ENCODE results near the gene FHIP1B.

FHIP1B gene

DNA sequence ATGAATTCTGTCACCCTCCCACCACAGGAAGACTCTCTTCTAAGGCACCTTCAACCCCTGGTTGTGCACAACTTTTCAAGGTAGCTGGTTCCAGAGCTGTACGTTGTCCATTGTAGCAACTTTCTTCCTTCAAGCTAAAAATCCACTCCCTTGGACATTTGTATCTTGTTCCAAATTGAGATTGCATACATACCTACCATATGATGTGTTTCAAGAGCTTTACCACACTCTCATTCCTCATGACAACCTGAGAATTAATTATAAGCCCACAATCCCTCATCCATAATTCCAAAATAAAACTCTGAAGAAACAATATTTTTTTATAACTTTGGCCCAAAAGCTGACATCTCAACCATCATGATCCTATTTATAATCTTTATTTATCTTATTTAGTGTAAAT, 32.4 kb downstream of the FHIP1B start:
- H3K4me3 ChIP-seq (ENCODE audit: low read depth, low read length) = no peak overlapping the region

GRCh38 chr11:6201481-6201880, 33.0 kb downstream of the FHIP1B start:
- H3K4me3 ChIP-seq (ENCODE audit: low read depth, low read length) = no peak overlapping the region

DNA sequence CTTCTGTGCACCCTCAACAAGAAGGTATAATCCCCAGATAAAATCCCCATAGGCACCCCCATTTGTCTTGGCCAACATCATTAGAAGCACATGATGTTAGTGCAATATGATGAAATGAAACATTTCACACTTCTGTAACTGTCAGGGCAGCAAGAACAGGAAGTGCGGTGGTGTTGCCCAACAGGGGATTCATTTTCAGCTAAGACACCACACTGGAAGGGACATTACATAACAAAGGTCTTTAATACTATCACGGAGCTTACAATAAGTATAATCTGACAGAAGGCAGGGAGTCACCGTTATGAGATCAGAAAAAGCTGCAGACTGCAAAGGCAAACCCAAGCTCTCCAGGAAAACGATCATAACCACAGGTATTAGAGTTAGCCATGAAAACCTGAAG, 33.5 kb downstream of the FHIP1B start:
- no peak overlapping the region for H3K4me3 ChIP-seq (ENCODE audit: low read depth, low read length)

GRCh38 chr11:6199174-6199810, 35.1 kb downstream of the FHIP1B start, which contains the start of gene OR52W1:
OR52W1 (plus strand) TSS chr11:6199224; CDS start chr11:6199224, 0 bp downstream.
- no peak within 1 kb of the TSS for H3K4me3 ChIP-seq (ENCODE audit: low read depth, low read length)

- no peak overlapping the region for H3K4me3 ChIP-seq (ENCODE audit: low read depth, low read length)
Observed at GRCh38 chr11:6197466-6198200, 36.8 kb downstream of the FHIP1B start.

- H3K4me3 ChIP-seq (ENCODE audit: low read depth, low read length) = no peak overlapping the region
Observed at GRCh38 chr11:6196396-6196795, 38.0 kb downstream of the FHIP1B start.

- no peak overlapping the region for H3K4me3 ChIP-seq (ENCODE audit: low read depth, low read length)
Observed at GRCh38 chr11:6194065-6194581, 40.3 kb downstream of the FHIP1B start.

DNA sequence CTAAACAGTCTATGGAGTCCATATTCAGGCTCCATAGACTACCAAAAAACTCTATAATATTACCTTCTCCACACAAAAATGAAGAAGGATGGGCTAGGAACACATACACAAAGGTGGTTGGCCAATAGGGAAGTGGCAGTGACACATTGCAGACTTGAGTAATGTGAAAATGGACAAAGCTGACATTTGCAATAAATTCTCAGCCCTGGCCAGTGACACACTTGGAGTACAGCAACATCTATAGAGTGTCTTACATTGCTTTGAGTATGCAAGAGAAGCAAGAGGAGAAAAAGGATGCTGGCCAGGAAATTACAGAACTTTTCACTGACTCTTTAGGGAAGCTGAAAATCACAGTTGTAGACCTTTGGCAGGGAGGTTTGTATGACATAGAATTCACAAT, 42.7 kb downstream of the FHIP1B start:
- H3K4me3 ChIP-seq (ENCODE audit: low read depth, low read length) = no peak overlapping the region

DNA sequence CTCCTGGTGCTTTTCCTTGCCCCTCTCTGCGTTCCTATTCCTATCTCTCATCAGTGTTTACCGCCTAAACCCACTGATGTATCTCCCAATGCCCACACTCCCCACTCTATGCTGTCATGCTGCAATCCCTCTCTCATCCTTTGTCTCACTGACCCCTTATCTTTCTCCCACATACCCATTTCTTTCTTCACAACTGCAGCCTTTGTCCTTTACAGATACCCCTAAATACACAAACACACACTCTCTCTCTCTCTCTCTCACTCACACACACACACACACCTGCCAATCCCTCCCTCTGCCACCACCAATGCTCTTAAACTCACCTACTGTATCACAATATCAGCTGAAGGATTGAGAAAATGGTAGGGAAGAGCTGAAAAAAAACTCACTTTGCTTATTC, 59.0 kb downstream of the FHIP1B start:
- H3K4me3 ChIP-seq (ENCODE audit: low read depth, low read length) = no peak overlapping the region

GRCh38 chr11:6170226-6170625, 64.2 kb downstream of the FHIP1B start, which contains the start of gene OR52B2:
OR52B2 (minus strand) TSS chr11:6170326; CDS start chr11:6170326, 0 bp downstream.
- no peak within 1 kb of the TSS for H3K4me3 ChIP-seq (ENCODE audit: low read depth, low read length)

All from iPS-11a (cell line).